GM18502 (cell line): ENCODE data around the gene RHOXF2.
A peak's percentile ranks its signal among the peaks of the same experiment; 100 is the strongest.

Experiments
- ATAC-seq: cut with Tn5 transposase; IDR thresholded peaks from one replicate; pipeline ENCODE4 v1.9.1; 2021; ENCODE audit warnings: mild to moderate bottlenecking; ENCODE audit not compliant: unreplicated experiment, poor library complexity

RHOXF2 gene

DNA sequence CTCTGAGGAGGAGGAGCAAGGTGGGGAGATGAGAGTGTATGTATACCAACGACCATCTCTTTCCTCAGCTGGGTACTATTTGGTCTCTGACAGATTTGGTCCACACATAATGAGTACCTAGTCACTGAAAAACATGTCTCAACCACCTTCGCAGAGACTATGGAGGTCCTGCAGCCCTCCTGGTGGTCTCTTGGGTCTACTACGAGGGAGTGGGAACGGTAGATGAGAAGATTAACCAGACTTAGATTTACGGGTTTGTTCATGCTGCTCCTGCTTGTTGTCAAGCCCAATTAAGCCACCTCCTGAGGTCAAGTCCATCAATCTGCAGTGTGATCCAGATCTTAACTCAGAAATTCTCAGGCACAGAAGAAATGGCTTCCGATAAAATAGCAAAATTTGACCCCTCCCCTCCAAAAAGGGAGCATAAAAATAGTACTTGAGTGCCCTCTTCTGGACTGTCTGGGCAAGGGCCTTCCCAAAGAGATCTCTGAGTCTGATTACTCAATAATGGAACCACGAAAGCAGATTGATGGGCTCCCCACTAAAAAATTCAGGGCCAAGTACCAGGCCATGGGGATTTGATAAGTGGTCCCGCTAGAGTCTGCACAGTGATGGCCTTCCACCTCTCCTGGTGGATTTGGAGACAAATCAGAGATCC, 38.3 kb downstream of the RHOXF2 start:
- ATAC-seq = peak; percentile 53

DNA sequence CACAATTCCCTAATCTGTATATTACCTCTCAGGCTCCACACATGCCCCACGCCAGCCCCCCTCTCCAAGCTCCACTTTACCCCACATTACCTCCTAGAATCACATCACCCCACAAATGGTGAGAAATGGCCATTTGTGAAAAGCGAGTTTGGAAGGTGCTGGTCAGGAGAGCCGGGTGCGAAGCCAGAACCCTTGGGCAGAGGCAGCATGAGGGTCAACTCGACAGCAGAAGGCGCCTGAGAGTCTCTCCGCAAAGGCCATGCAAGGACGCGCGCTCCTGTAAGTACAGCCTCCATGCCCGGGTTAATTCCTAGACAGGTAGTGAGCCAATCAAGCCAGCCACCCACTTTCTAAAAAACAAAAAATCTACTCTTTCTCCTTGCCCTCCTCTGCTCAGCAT, 42.4 kb downstream of the RHOXF2 start:
- no peak for ATAC-seq

GRCh38 chrX:120205816-120206753, 47.7 kb downstream of the RHOXF2 start:
- ATAC-seq = no peak

DNA sequence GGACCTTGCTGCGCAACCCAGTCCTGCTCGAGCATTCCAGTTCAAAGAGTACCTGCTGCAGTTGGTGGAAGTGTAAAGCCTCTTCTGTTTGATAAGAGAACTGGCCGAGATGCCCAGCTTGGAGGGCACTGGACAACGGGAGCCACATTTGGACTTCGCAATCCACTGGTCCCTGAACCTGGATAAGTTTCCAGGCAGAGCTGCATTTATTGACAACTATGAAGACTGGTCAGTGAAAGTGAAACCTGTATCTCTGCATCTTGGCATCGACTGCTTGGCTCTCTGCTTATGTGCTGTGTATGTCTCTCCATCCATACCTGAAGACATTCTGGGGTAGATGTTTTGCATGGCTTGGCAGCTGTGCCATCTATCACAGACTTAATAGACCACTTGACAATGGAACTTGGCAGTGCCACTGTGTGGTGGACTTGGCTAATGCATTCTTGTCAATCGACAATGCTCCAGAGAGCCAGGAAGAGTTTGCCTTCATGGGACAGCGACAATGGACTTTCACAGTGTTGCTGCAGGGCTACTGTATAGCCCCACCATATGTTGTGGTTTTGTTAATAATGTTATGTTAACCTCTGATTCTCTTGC, 48.7 kb downstream of the RHOXF2 start:
- ATAC-seq = no peak

- ATAC-seq = peak; percentile 90
These were observed 55.2 kb downstream of the RHOXF2 start for GRCh38 chrX:120213438-120214265.
